A549 (cell line): Measurements from ENCODE around the gene GLRA3. TPM values are rescaled to one million over a fixed set of nuclear protein-coding genes. Genes with fewer than 3 reads are reported as not detected.

Experiments used
- ATAC-seq, 2 experiments: fragments of 200-7000 bp in 1 of 2; fragments of >200 bp in 1 of 2; cut with Nextera tagmentation in 1 of 2; cut with Tn5 transposase in 1 of 2; 3 replicates each; pipeline versions ENCODE4 v1.8.0 to v1.9.1; 2018 to 2020; ENCODE audit warnings: mild to moderate bottlenecking in 1 of 2, moderate library complexity in 1 of 2
- CTCF ChIA-PET: fragments of 300-600 bp; sonication (Branson Sonifier 250); formaldehyde crosslinking; extraction: SDS; loops from one replicate; lab custom pipeline; 2021; ENCODE audit warnings: antibody characterized with exemption, inconsistent platforms; lab: Yijun Ruan, JAX
- POLR2A ChIA-PET: fragments of 350-600 bp; formaldehyde crosslinking; extraction: SDS; loops from one replicate; lab custom pipeline; 2021; ENCODE audit warnings: antibody characterized with exemption, inconsistent platforms; lab: Yijun Ruan, JAX
- DNase-seq, 2 experiments: peaks; one replicate each; pipeline versions ENCODE4 v3.0.0 to v3.0.0-alpha.2; 2011 to 2016; ENCODE audit warnings: low read depth in 1 of 2, low spot score in 1 of 2
- FAIRE-seq: peaks from 2 replicates; lab custom pipeline; 2011; peaks lifted over from hg19 to GRCh38; lab: Jason Lieb, UNC
- H3K27ac ChIP-seq, 2 experiments: fragments of >200 bp; sonication (Bioruptor Twin); formaldehyde crosslinking; 3 replicates each; pipeline ENCODE4 v1.5.1; 2016 to 2017
- H3K4me1 ChIP-seq: fragments of >200 bp; sonication (Bioruptor Twin); formaldehyde crosslinking; 3 replicates; pipeline ENCODE4 v1.6.1; 2016
- H3K4me2 ChIP-seq: fragments of >200 bp; sonication (Bioruptor Twin); formaldehyde crosslinking; 3 replicates; pipeline ENCODE4 v1.6.1; 2016
- H3K4me3 ChIP-seq: fragments of >200 bp; sonication (Bioruptor Twin); formaldehyde crosslinking; 3 replicates; pipeline ENCODE4 v1.5.1; 2016
- H3K9me3 ChIP-seq: fragments of >200 bp; sonication (Bioruptor Twin); formaldehyde crosslinking; 3 replicates; pipeline ENCODE4 v1.6.1; 2016
- BCL3 ChIP-seq: fragments of >200 bp; sonication (Bioruptor Twin); formaldehyde crosslinking; IDR thresholded peaks from 3 replicates; pipeline ENCODE4 v1.6.1; 2016
- CBX2 ChIP-seq: fragments of 200-600 bp; sonication (generic); IDR thresholded peaks from 2 replicates; pipeline ENCODE4 v1.6.1; 2016; ENCODE audit warnings: low read depth, mild to moderate bottlenecking, borderline replicate concordance
- CEBPB ChIP-seq, 2 experiments: fragments of >200 bp in 1 of 2; sonication (Bioruptor Twin) in 1 of 2; formaldehyde crosslinking in 1 of 2; IDR thresholded peaks; 2 replicates each; pipeline ENCODE4 v1.6.1; 2012 to 2016
- CHD4 ChIP-seq: fragments of 200-600 bp; sonication (generic); IDR thresholded peaks from 2 replicates; pipeline ENCODE4 v1.6.1; 2016; ENCODE audit warnings: antibody characterized with exemption, mild to moderate bottlenecking, borderline replicate concordance
- CTCF ChIP-seq: fragments of >200 bp; sonication (Bioruptor Twin); formaldehyde crosslinking; IDR thresholded peaks from 3 replicates; pipeline ENCODE4 v1.5.1; 2016
- EHF ChIP-seq: fragments of 250-450 bp; sonication (Bioruptor Pico); IDR thresholded peaks from 2 replicates; pipeline ENCODE4 v1.5.0; 2020; ENCODE audit warnings: mild to moderate bottlenecking
- EHMT2 ChIP-seq: fragments of 200-600 bp; sonication (generic); IDR thresholded peaks from 2 replicates; pipeline ENCODE4 v1.6.1; 2016; ENCODE audit warnings: antibody characterized with exemption, low read depth, mild to moderate bottlenecking, moderate library complexity
- ESRRA ChIP-seq: fragments of 150-350 bp; IDR thresholded peaks from 2 replicates; pipeline ENCODE4 v1.6.1; 2014; ENCODE audit warnings: mild to moderate bottlenecking, low read length, borderline replicate concordance
- FOSL2 ChIP-seq, 2 experiments: fragments of 450-650 bp in 1 of 2; fragments of >200 bp in 1 of 2; sonication (Bioruptor Twin) in 1 of 2; formaldehyde crosslinking; IDR thresholded peaks; 2 replicates each; pipeline versions ENCODE4 v1.5.0 to v1.6.1; 2016 to 2020; ENCODE audit warnings: mild to moderate bottlenecking in 1 of 2, moderate library complexity in 1 of 2
- FOXS1 ChIP-seq: fragments of 250-450 bp; sonication (Bioruptor Pico); IDR thresholded peaks from 2 replicates; pipeline ENCODE4 v1.5.0; 2020; ENCODE audit warnings: mild to moderate bottlenecking, moderate library complexity
- GATA3 ChIP-seq: IDR thresholded peaks from 2 replicates; pipeline ENCODE4 v1.6.1; 2012; ENCODE audit warnings: borderline replicate concordance
- HDAC2 ChIP-seq: fragments of 200-600 bp; sonication (generic); IDR thresholded peaks from 2 replicates; pipeline ENCODE4 v1.6.1; 2016
- HMGXB4 ChIP-seq: fragments of 250-450 bp; sonication (Bioruptor Pico); IDR thresholded peaks from 2 replicates; pipeline ENCODE4 v1.5.0; 2021; ENCODE audit warnings: mild to moderate bottlenecking, moderate library complexity, borderline replicate concordance
- HOXB13 ChIP-seq: fragments of 250-450 bp; sonication (Bioruptor Pico); IDR thresholded peaks from 2 replicates; pipeline ENCODE4 v1.5.0; 2020; ENCODE audit warnings: low read depth, mild to moderate bottlenecking, moderate library complexity
- JUN ChIP-seq, 2 experiments: fragments of >200 bp; sonication (Bioruptor Twin); formaldehyde crosslinking; IDR thresholded peaks; 2 replicates in 1 of 2; 3 replicates in 1 of 2; pipeline ENCODE4 v1.6.1; 2016 to 2017
- JUNB ChIP-seq: fragments of >200 bp; sonication (Bioruptor Twin); formaldehyde crosslinking; IDR thresholded peaks from 2 replicates; pipeline ENCODE4 v1.6.1; 2016
- MAZ ChIP-seq: fragments of 150-350 bp; IDR thresholded peaks from 2 replicates; pipeline ENCODE4 v1.6.1; 2014; ENCODE audit warnings: antibody characterized with exemption, low read depth, low read length, borderline replicate concordance
- MYC ChIP-seq: IDR thresholded peaks from 2 replicates; pipeline ENCODE4 v1.6.1; 2012; ENCODE audit warnings: mild to moderate bottlenecking, inconsistent platforms, low read length, improper control_type of control experiment, borderline replicate concordance
- NFE2L2 ChIP-seq: fragments of 150-350 bp; conservative IDR thresholded peaks from 2 replicates; pipeline ENCODE4 v1.6.1; 2014; ENCODE audit warnings: low read length
- NPAS2 ChIP-seq: fragments of 250-450 bp; sonication (Bioruptor Pico); IDR thresholded peaks from 2 replicates; pipeline ENCODE4 v1.8.0; 2022; ENCODE audit warnings: mild to moderate bottlenecking, moderate library complexity, borderline replicate concordance
- NR3C1 ChIP-seq: fragments of >200 bp; sonication (Bioruptor Twin); formaldehyde crosslinking; IDR thresholded peaks from 3 replicates; pipeline ENCODE4 v1.6.1; 2017
- PHF8 ChIP-seq: fragments of 200-600 bp; sonication (generic); IDR thresholded peaks from 2 replicates; pipeline ENCODE4 v1.6.1; 2016; ENCODE audit warnings: low read depth, mild to moderate bottlenecking, antibody characterized with exemption, moderate library complexity, borderline replicate concordance
- POLR2A ChIP-seq: IDR thresholded peaks from 2 replicates; pipeline ENCODE4 v1.6.1; 2012; ENCODE audit warnings: mild to moderate bottlenecking, low read length
- RFX5 ChIP-seq: fragments of 450-650 bp; IDR thresholded peaks from 2 replicates; pipeline ENCODE4 v1.7.1; 2014; ENCODE audit warnings: antibody characterized with exemption, mild to moderate bottlenecking, moderate library complexity
- ZFP36 ChIP-seq: fragments of 450-650 bp; IDR thresholded peaks from 2 replicates; pipeline ENCODE4 v1.6.1; 2014; ENCODE audit warnings: borderline replicate concordance; ENCODE audit not compliant: partially characterized antibody
- ZSCAN20 ChIP-seq: fragments of 250-450 bp; sonication (Bioruptor Pico); IDR thresholded peaks from 2 replicates; pipeline ENCODE4 v1.8.0; 2022; ENCODE audit warnings: mild to moderate bottlenecking, moderate library complexity
- WGBS: methylation state at CpG from one replicate; pipeline ENCODE4 v1.1.6; 2017; ENCODE audit errors: missing lambda C conversion rate; 5-methylcytosine and 5-hydroxymethylcytosine counted together
- polyA plus RNA-seq, 4 experiments: library from polyadenylated mRNA; depleted of rRNA in 3 of 4; stranded (reverse); fragments of >200 nt; fragmentation: RNase III in 1 of 4; extraction: RNeasy Plus Mini Kit Qiagen cat#74134 plus additional on column Dnase treatment in 1 of 4; gene quantifications; 2 replicates in 3 of 4; 3 replicates in 1 of 4; pipeline ENCODE4 v1.2.3, GENCODE V29; 2011 to 2017
- TF ChIP-seq, protein P1 (sequence below): IDR thresholded peaks from 2 replicates; pipeline ENCODE4 v1.6.1; 2012
- TF ChIP-seq, protein P2 (sequence below): fragments of 250-450 bp; sonication (Bioruptor Pico); IDR thresholded peaks from 2 replicates; pipeline ENCODE4 v1.5.0; 2020; ENCODE audit warnings: low read depth, mild to moderate bottlenecking, moderate library complexity
- TF ChIP-seq, protein P3 (sequence below): IDR thresholded peaks from 2 replicates; pipeline ENCODE4 v1.6.1; 2012

The GLRA3 gene
- polyA plus RNA-seq, 2 of the 4 experiments (the other 2 are of a cell fraction), result 0.01 to 0.04 TPM

DNA sequence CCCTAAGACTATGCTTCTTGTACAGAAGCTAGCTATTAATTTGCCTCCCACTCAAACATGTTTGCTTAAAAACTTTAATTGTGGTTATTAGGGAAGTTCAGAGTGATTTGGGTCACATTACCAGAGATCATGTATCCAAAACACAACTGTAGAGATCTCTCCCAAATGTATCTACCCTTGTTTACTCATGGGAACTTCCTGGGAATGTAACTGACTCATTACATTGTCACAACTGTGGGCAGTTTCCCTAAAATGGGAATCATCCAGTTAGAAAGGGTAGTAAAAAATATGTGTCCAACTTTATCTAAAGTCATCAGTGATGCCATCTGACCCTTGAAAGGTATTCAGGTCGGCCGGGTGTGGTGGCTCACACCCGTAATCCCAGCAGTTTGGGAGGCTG lies 40.3 kb upstream of the GLRA3 start:
- 24% methylated on average over 3 of the region's 3 CpGs for WGBS
- TF ChIP-seq, protein P1, sequence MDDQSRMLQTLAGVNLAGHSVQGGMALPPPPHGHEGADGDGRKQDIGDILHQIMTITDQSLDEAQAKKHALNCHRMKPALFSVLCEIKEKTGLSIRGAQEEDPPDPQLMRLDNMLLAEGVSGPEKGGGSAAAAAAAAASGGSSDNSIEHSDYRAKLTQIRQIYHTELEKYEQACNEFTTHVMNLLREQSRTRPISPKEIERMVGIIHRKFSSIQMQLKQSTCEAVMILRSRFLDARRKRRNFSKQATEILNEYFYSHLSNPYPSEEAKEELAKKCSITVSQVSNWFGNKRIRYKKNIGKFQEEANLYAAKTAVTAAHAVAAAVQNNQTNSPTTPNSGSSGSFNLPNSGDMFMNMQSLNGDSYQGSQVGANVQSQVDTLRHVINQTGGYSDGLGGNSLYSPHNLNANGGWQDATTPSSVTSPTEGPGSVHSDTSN, result no peak
- no peak for TF ChIP-seq FOXS1 (CRISPR knock-in tag)
- TF ChIP-seq MYC, result no peak
- no peak for TF ChIP-seq RFX5
- TF ChIP-seq ZFP36, result no peak
- no peak for TF ChIP-seq NR3C1
- TF ChIP-seq PHF8, result no peak
- TF ChIP-seq, protein P2, sequence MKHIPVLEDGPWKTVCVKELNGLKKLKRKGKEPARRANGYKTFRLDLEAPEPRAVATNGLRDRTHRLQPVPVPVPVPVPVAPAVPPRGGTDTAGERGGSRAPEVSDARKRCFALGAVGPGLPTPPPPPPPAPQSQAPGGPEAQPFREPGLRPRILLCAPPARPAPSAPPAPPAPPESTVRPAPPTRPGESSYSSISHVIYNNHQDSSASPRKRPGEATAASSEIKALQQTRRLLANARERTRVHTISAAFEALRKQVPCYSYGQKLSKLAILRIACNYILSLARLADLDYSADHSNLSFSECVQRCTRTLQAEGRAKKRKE (CRISPR knock-in tag), result no peak
- TF ChIP-seq NFE2L2, result no peak
- TF ChIP-seq, protein P3, sequence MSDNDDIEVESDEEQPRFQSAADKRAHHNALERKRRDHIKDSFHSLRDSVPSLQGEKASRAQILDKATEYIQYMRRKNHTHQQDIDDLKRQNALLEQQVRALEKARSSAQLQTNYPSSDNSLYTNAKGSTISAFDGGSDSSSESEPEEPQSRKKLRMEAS, result no peak
- no peak for TF ChIP-seq MAZ
- TF ChIP-seq CHD4, result no peak
- no peak for TF ChIP-seq EHMT2
- no peak for TF ChIP-seq HOXB13 (CRISPR knock-in tag)
- TF ChIP-seq BCL3, result no peak
- no peak for TF ChIP-seq HMGXB4 (CRISPR knock-in tag)
- TF ChIP-seq CBX2, result no peak
- no peak for TF ChIP-seq HDAC2
- TF ChIP-seq ZSCAN20 (CRISPR knock-in tag), result no peak
- POLR2A ChIA-PET, result no interaction called here
- FAIRE-seq (no peak), ATAC-seq (no peak), DNase-seq (no peak)
- Histone ChIP-seq H3K4me1 (no peaks in the 10 kb centered on the region), H3K4me3 (no peak overlapping the region), H3K27ac (no peak overlapping the region), H3K9me3 (no peaks in the 10 kb centered on the region), H3K4me2 (no peak overlapping the region)
- CTCF ChIA-PET, result no interaction called here

GRCh38 chr4:174867903-174868302 lies 38.9 kb upstream of the GLRA3 start:
- no peak overlapping the region for H3K4me3 ChIP-seq
- H3K4me1 ChIP-seq, result no peaks in the 10 kb centered on the region
- H3K9me3 ChIP-seq, result no peaks in the 10 kb centered on the region
- FAIRE-seq (no peak), DNase-seq (peak in 1 of 2 experiments; percentile 0), ATAC-seq (no peak)
- H3K27ac ChIP-seq, result no peak overlapping the region
- no peak overlapping the region for H3K4me2 ChIP-seq
- ChIA-PET CTCF (no interaction called here), POLR2A (no interaction called here)
- WGBS, result 25% methylated on average over 3 of the region's 3 CpGs
- no peak for TF ChIP-seq RFX5
- TF ChIP-seq JUNB, result no peak
- TF ChIP-seq, protein P3, result no peak
- no peak for TF ChIP-seq GATA3
- no peak for TF ChIP-seq CEBPB (IDR thresholded peaks at IDR 0.05)
- no peak for TF ChIP-seq EHMT2
- no peak for TF ChIP-seq EHF (CRISPR knock-in tag)
- TF ChIP-seq CTCF, result no peak
- TF ChIP-seq MYC, result no peak
- TF ChIP-seq FOSL2 (IDR thresholded peaks at IDR 0.05), result no peak
- TF ChIP-seq FOSL2 (CRISPR knock-in tag; IDR thresholded peaks at IDR 0.05), result no peak
- TF ChIP-seq JUN (IDR thresholded peaks at IDR 0.05), result no peak
- TF ChIP-seq POLR2A, result no peak
- TF ChIP-seq ESRRA, result no peak
- TF ChIP-seq CBX2, result no peak
- TF ChIP-seq NPAS2, result no peak
- TF ChIP-seq CHD4, result no peak
